ENCODE measurements around the gene SLC6A7. TPM values are rescaled to one million over a fixed set of nuclear protein-coding genes. Genes with fewer than 3 reads are reported as not detected.

SLC6A7 gene
- total RNA-seq, 1 experiment from 2014 or later: not detected

DNA sequence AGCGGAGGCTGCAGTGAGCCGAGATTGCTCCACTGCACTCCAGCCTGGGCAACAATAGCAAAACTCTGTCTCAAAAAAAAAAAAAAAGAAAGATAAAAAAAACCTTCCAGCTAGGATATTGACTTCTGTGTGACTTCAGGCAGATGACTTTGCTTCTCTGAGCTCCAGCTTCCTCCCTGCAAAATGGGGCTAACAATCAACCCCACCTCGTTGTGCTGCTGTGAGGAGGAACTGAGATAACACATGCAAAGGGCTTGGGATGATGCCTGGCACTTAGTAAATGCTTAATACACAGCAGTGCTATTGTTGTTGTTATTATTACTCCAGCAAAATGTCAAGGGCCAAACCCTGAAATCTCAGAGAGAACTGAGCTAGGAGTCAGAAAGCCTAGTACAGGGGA, 26.8 kb upstream of the SLC6A7 start:
- intact Hi-C loops (cut with micrococcal nuclease; ENCODE audit: unreplicated experiment): no loop called here
- H3K36me3 Mint-ChIP-seq (ENCODE audit: insufficient read depth, unreplicated experiment): no peaks in the 10 kb centered on the region
- no peaks in the 10 kb centered on the region for H3K9me3 Mint-ChIP-seq (ENCODE audit: low read depth, unreplicated experiment)
- H3K27me3 Mint-ChIP-seq (ENCODE audit: unreplicated experiment): peaks cover 1% of the 10 kb centered on the region
- H3K4me1 Mint-ChIP-seq (ENCODE audit: low read depth, unreplicated experiment): peaks cover 26% of the 10 kb centered on the region
- no peak overlapping the region for H3K4me3 Mint-ChIP-seq (ENCODE audit: low read depth, unreplicated experiment)
- H3K27ac Mint-ChIP-seq (ENCODE audit: unreplicated experiment): no peak overlapping the region
- BruUV-seq (replicated peaks): no TSS peak
- no peak for TF ChIP-seq CTCF (IDR thresholded peaks at IDR 0.05; ENCODE audit: unreplicated experiment)
- no peak for DNase-seq
- CTCF ChIA-PET: interaction anchor here (0.9 to 1.0 kb wide), 2 partner anchors 43 to 55 kb away, joined by 3 to 4 read pairs; no protein-coding TSS in a partner anchor

- TF ChIP-seq CTCF (IDR thresholded peaks at IDR 0.05; ENCODE audit: unreplicated experiment): no peak
- CTCF ChIA-PET: interaction anchor here (0.9 to 1.0 kb wide), 2 partner anchors 43 to 55 kb away, joined by 3 to 4 read pairs; no protein-coding TSS in a partner anchor
- H3K4me3 Mint-ChIP-seq (ENCODE audit: low read depth, unreplicated experiment): no peak overlapping the region
- no peaks in the 10 kb centered on the region for H3K36me3 Mint-ChIP-seq (ENCODE audit: insufficient read depth, unreplicated experiment)
- no peak for DNase-seq
- H3K27me3 Mint-ChIP-seq (ENCODE audit: unreplicated experiment): peaks cover 4% of the 10 kb centered on the region
- no peaks in the 10 kb centered on the region for H3K9me3 Mint-ChIP-seq (ENCODE audit: low read depth, unreplicated experiment)
- no peak overlapping the region for H3K27ac Mint-ChIP-seq (ENCODE audit: unreplicated experiment)
- H3K4me1 Mint-ChIP-seq (ENCODE audit: low read depth, unreplicated experiment): peaks cover 26% of the 10 kb centered on the region
- no TSS peak for BruUV-seq (replicated peaks)
- intact Hi-C loops (cut with micrococcal nuclease; ENCODE audit: unreplicated experiment): no loop called here
Observed at GRCh38 chr5:150163547-150164059, 26.3 kb upstream of the SLC6A7 start.

GRCh38 chr5:150164211-150164980, 25.5 kb upstream of the SLC6A7 start:
- CTCF ChIA-PET: interaction anchor here (0.6 kb wide), 1 partner anchor 194 kb away, joined by 3 read pairs; no protein-coding TSS in a partner anchor
- no peaks in the 10 kb centered on the region for H3K36me3 Mint-ChIP-seq (ENCODE audit: insufficient read depth, unreplicated experiment)
- intact Hi-C loops (cut with micrococcal nuclease; ENCODE audit: unreplicated experiment): no loop called here
- peaks cover 12% of the 10 kb centered on the region for H3K27me3 Mint-ChIP-seq (ENCODE audit: unreplicated experiment)
- no TSS peak for BruUV-seq (replicated peaks)
- DNase-seq: no peak
- no peak for TF ChIP-seq CTCF (IDR thresholded peaks at IDR 0.05; ENCODE audit: unreplicated experiment)
- no peak overlapping the region for H3K27ac Mint-ChIP-seq (ENCODE audit: unreplicated experiment)
- peaks cover 26% of the 10 kb centered on the region for H3K4me1 Mint-ChIP-seq (ENCODE audit: low read depth, unreplicated experiment)
- no peaks in the 10 kb centered on the region for H3K9me3 Mint-ChIP-seq (ENCODE audit: low read depth, unreplicated experiment)
- H3K4me3 Mint-ChIP-seq (ENCODE audit: low read depth, unreplicated experiment): no peak overlapping the region

- peaks cover 29% of the 10 kb centered on the region for H3K27me3 Mint-ChIP-seq (ENCODE audit: unreplicated experiment)
- no peak for DNase-seq
- H3K36me3 Mint-ChIP-seq (ENCODE audit: insufficient read depth, unreplicated experiment): no peaks in the 10 kb centered on the region
- no peak for TF ChIP-seq CTCF (IDR thresholded peaks at IDR 0.05; ENCODE audit: unreplicated experiment)
- CTCF ChIA-PET: no interaction called here
- intact Hi-C loops (cut with micrococcal nuclease; ENCODE audit: unreplicated experiment): no loop called here
- BruUV-seq (replicated peaks): no TSS peak
- no peaks in the 10 kb centered on the region for H3K9me3 Mint-ChIP-seq (ENCODE audit: low read depth, unreplicated experiment)
- no peak overlapping the region for H3K4me3 Mint-ChIP-seq (ENCODE audit: low read depth, unreplicated experiment)
- no peak overlapping the region for H3K27ac Mint-ChIP-seq (ENCODE audit: unreplicated experiment)
- H3K4me1 Mint-ChIP-seq (ENCODE audit: low read depth, unreplicated experiment): peaks cover 23% of the 10 kb centered on the region
Observed at GRCh38 chr5:150166037-150166649, 23.7 kb upstream of the SLC6A7 start.
